ENCODE measurements around the gene LRRC23. TPM values are rescaled to one million over a fixed set of nuclear protein-coding genes. Genes with fewer than 3 reads are reported as not detected.
A peak's percentile ranks its signal among the peaks of the same experiment; 100 is the strongest.

LRRC23 gene
- total and polyA plus RNA-seq, 9 of the 15 experiments (the other 6 are each of a cell fraction or from before 2014, with no cell fraction given) = 2.2 to 7.0 (median 3.0) TPM

DNA sequence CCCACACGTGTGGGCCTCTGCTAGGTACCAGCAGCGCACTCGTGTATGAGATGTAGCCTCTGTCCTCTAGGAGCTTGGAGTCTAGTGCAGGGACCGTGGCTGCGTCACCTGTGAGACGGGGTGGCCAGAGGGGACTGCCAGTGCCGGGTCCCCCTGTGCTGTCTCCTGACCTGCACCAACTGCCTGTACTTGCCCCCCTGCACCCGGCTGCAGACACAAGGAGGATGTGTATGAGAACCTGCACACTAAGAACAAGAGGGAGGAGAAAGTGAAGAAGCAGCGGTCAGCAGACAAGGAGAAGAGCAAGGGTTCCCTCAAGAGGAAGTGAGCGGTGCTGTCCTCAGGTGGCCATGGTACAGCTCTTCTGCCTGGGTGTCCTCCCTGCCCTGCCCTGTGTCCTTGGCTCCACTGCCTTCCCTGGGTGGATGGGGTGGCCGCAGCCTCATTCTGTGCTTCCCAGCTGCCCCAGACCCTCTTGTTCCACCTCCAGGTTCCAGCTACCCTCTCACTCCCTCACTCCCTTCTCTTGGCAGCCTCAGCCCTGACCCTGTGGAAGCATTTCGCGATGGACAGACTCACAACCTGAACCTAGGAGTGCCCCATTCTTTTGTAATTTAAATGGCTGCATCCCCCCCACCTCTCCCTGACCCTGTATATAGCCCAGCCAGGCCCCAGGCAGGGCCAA, 56.1 kb downstream of the LRRC23 start (continued):
- no peak for TF ChIP-seq ELF1 (tag; IDR thresholded peaks at IDR 0.05)
- TF ChIP-seq, protein P1, sequence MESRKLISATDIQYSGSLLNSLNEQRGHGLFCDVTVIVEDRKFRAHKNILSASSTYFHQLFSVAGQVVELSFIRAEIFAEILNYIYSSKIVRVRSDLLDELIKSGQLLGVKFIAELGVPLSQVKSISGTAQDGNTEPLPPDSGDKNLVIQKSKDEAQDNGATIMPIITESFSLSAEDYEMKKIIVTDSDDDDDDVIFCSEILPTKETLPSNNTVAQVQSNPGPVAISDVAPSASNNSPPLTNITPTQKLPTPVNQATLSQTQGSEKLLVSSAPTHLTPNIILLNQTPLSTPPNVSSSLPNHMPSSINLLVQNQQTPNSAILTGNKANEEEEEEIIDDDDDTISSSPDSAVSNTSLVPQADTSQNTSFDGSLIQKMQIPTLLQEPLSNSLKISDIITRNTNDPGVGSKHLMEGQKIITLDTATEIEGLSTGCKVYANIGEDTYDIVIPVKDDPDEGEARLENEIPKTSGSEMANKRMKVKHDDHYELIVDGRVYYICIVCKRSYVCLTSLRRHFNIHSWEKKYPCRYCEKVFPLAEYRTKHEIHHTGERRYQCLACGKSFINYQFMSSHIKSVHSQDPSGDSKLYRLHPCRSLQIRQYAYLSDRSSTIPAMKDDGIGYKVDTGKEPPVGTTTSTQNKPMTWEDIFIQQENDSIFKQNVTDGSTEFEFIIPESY (CRISPR knock-in tag; IDR thresholded peaks at IDR 0.05) = 0 out of 2 replicates have a peak, but pooled peaks have one; percentile 51
- TF ChIP-seq RBM34 (IDR thresholded peaks at IDR 0.05; ENCODE audit: borderline replicate concordance, insufficient read depth, low read length) = no peak
- TF ChIP-seq CAMTA2 (CRISPR knock-in tag; conservative IDR thresholded peaks at IDR 0.05) = no peak
- TF ChIP-seq, protein P2, sequence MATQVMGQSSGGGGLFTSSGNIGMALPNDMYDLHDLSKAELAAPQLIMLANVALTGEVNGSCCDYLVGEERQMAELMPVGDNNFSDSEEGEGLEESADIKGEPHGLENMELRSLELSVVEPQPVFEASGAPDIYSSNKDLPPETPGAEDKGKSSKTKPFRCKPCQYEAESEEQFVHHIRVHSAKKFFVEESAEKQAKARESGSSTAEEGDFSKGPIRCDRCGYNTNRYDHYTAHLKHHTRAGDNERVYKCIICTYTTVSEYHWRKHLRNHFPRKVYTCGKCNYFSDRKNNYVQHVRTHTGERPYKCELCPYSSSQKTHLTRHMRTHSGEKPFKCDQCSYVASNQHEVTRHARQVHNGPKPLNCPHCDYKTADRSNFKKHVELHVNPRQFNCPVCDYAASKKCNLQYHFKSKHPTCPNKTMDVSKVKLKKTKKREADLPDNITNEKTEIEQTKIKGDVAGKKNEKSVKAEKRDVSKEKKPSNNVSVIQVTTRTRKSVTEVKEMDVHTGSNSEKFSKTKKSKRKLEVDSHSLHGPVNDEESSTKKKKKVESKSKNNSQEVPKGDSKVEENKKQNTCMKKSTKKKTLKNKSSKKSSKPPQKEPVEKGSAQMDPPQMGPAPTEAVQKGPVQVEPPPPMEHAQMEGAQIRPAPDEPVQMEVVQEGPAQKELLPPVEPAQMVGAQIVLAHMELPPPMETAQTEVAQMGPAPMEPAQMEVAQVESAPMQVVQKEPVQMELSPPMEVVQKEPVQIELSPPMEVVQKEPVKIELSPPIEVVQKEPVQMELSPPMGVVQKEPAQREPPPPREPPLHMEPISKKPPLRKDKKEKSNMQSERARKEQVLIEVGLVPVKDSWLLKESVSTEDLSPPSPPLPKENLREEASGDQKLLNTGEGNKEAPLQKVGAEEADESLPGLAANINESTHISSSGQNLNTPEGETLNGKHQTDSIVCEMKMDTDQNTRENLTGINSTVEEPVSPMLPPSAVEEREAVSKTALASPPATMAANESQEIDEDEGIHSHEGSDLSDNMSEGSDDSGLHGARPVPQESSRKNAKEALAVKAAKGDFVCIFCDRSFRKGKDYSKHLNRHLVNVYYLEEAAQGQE (IDR thresholded peaks at IDR 0.05; ENCODE audit: borderline replicate concordance) = peak; percentile 61; the same call in 1 of the 2 replicates
- TF ChIP-seq, protein P2 (CRISPR knock-in tag; IDR thresholded peaks at IDR 0.05; ENCODE audit: low read depth) = no peak
- no peak for TF ChIP-seq MAFK (IDR thresholded peaks at IDR 0.05; ENCODE audit: low read length)
- peak; percentile 65; the same call in 1 of the 2 replicates for TF ChIP-seq SPI1 (IDR thresholded peaks at IDR 0.05; ENCODE audit: borderline replicate concordance, low read depth, low read length)
- no peak for TF ChIP-seq PHF21A (IDR thresholded peaks at IDR 0.05; ENCODE audit: borderline replicate concordance, low read depth)
